B cell (primary cell): ENCODE results near the gene BRSK2. TPM values are rescaled to one million over a fixed set of nuclear protein-coding genes. Genes with fewer than 3 reads are reported as not detected.

ENCODE experiments used
- ATAC-seq: fragments of 200-7000 bp; cut with Tn5 transposase; one replicate; pipeline ENCODE4 v1.10.0; 2021; ENCODE audit warnings: low read depth, mild to moderate bottlenecking, moderate number of reproducible peaks, moderate library complexity
- CTCF ChIA-PET: fragments of 350-600 bp; sonication (Branson Sonifier 250); formaldehyde crosslinking; loops from one replicate; lab custom pipeline; 2021; ENCODE audit warnings: antibody characterized with exemption, inconsistent platforms; lab: Charles Lee
- POLR2A ChIA-PET: fragments of 350-600 bp; sonication (Branson Sonifier 250); formaldehyde crosslinking; loops from one replicate; lab custom pipeline; 2021; ENCODE audit warnings: antibody characterized with exemption; lab: Charles Lee
- DNase-seq: peaks from one replicate; pipeline ENCODE4 v3.0.0; 2013
- H2AFZ ChIP-seq: 2 replicates; pipeline ENCODE4 v1.6.1; 2012; ENCODE audit warnings: mild to moderate bottlenecking, low read depth, low read length; ENCODE audit not compliant: insufficient read depth, poor library complexity, severe bottlenecking
- H3K27ac ChIP-seq, 2 donors: 1 replicate in 1 of 2; 2 replicates in 1 of 2; pipeline ENCODE4 v1.5.1; 2012 to 2013; ENCODE audit warnings: low read length in 2 of 2, mild to moderate bottlenecking in 2 of 2, moderate library complexity in 1 of 2
- H3K27me3 ChIP-seq, 4 experiments: fragments of 200-600 bp in 1 of 4; sonication (generic) in 1 of 4; replicated peaks in 1 of 4; 1 replicate in 2 of 4; 2 replicates in 2 of 4; pipeline versions ENCODE4 v1.6.1 to v1.7.0; 2013 to 2016; ENCODE audit warnings: low read length in 3 of 4, mild to moderate bottlenecking in 2 of 4, mixed read lengths in 1 of 4, moderate library complexity in 1 of 4; ENCODE audit not compliant: insufficient read depth in 4 of 4, control insufficient read depth in 3 of 4; ENCODE audit errors: control extremely low read depth in 1 of 4
- H3K36me3 ChIP-seq, 2 experiments: replicated peaks in 1 of 2; 1 replicate in 1 of 2; 2 replicates in 1 of 2; pipeline versions ENCODE4 v1.6.1 to v1.7.1; 2013; ENCODE audit warnings: low read length in 1 of 2; ENCODE audit not compliant: insufficient read depth in 2 of 2, control insufficient read depth in 1 of 2; ENCODE audit errors: control extremely low read depth in 1 of 2, extremely low read depth in 1 of 2
- H3K4me1 ChIP-seq, 2 donors: fragments of 200-600 bp in 1 of 2; sonication (generic) in 1 of 2; 1 replicate in 1 of 2; 2 replicates in 1 of 2; pipeline versions ENCODE4 v1.5.1 to v1.6.1; 2013 to 2017; ENCODE audit warnings: low read length in 2 of 2; ENCODE audit not compliant: control insufficient read depth in 2 of 2, insufficient read depth in 2 of 2
- H3K4me2 ChIP-seq: replicated peaks from 2 replicates; pipeline ENCODE3; 2012; ENCODE audit warnings: mild to moderate bottlenecking, low read depth, low read length; ENCODE audit not compliant: poor library complexity, severe bottlenecking
- H3K4me3 ChIP-seq, 5 experiments: fragments of 200-600 bp in 1 of 5; sonication (generic) in 1 of 5; 1 replicate in 3 of 5; 2 replicates in 2 of 5; pipeline versions ENCODE4 v1.5.1 to v1.7.0; 2011 to 2016; ENCODE audit warnings: low read length in 4 of 5, mild to moderate bottlenecking in 4 of 5, low read depth in 2 of 5, control low read depth in 1 of 5, moderate library complexity in 1 of 5; ENCODE audit not compliant: insufficient read depth in 1 of 5; ENCODE audit errors: control extremely low read depth in 1 of 5, extremely low read depth in 1 of 5
- H3K79me2 ChIP-seq: fragments of 200-600 bp; sonication (generic); one replicate; pipeline ENCODE4 v1.6.0; 2016; ENCODE audit warnings: low read length; ENCODE audit not compliant: control insufficient read depth, insufficient read depth
- H3K9ac ChIP-seq: fragments of 200-600 bp; sonication (generic); 2 replicates; pipeline ENCODE4 v1.6.1; 2017; ENCODE audit warnings: mild to moderate bottlenecking, low read length, moderate library complexity
- H3K9me3 ChIP-seq, 3 donors: one replicate each; pipeline versions ENCODE4 v1.6.1 to v1.7.1; 2013; ENCODE audit warnings: low read length in 2 of 3; ENCODE audit not compliant: control insufficient read depth in 2 of 3, insufficient read depth in 1 of 3; ENCODE audit errors: control extremely low read depth in 1 of 3
- H4K20me1 ChIP-seq: 2 replicates; pipeline ENCODE4 v1.6.0; 2012; ENCODE audit warnings: mild to moderate bottlenecking, low read length; ENCODE audit not compliant: insufficient read depth, control insufficient read depth, poor library complexity, severe bottlenecking
- H3K27ac Mint-ChIP-seq: one replicate; pipeline ENCODE4 v1.8.0; 2021; ENCODE audit warnings: mixed read lengths
- H3K27me3 Mint-ChIP-seq: one replicate; pipeline ENCODE4 v1.8.0; 2021; ENCODE audit warnings: mixed read lengths
- H3K4me1 Mint-ChIP-seq: one replicate; pipeline ENCODE4 v1.8.0; 2021; ENCODE audit warnings: mixed read lengths
- H3K4me3 Mint-ChIP-seq: one replicate; pipeline ENCODE4 v1.8.0; 2021; ENCODE audit warnings: mixed read lengths
- H3K9me3 Mint-ChIP-seq: one replicate; pipeline ENCODE4 v1.8.0; 2022; ENCODE audit warnings: mixed read lengths; ENCODE audit not compliant: insufficient read depth
- EZH2 ChIP-seq: IDR thresholded peaks from 2 replicates; pipeline ENCODE4 v1.6.1; 2012; ENCODE audit warnings: borderline replicate concordance, low read depth, mild to moderate bottlenecking, moderate library complexity, low read length; ENCODE audit not compliant: insufficient read depth, poor library complexity, severe bottlenecking
- WGBS: methylation state at CpG from one replicate; pipeline ENCODE4 v1.1.5; 2013; ENCODE audit warnings: missing lambda C conversion rate; ENCODE audit not compliant: insufficient coverage; 5-methylcytosine and 5-hydroxymethylcytosine counted together
- intact Hi-C: fragments of 100-400 bp; cut with micrococcal nuclease; formaldehyde crosslinking; loops from one replicate; pipeline ENCODE4 v1.10.0; 2022
- polyA plus RNA-seq: library from polyadenylated mRNA; depleted of rRNA; stranded (reverse); fragments of >200 nt; gene quantifications from 2 replicates; pipeline ENCODE4 v1.2.3, GENCODE V29; 2012
- total RNA-seq, 2 donors: library from RNA; stranded (reverse); fragments of 120-200 nt in 1 of 2; gene quantifications; 1 replicate in 1 of 2; 2 replicates in 1 of 2; pipeline versions ENCODE4 v1.2.3 to v1.2.4, GENCODE V29; 2013 to 2022
- TF ChIP-seq, protein P1 (sequence below): fragments of 200-600 bp; IDR thresholded peaks from one replicate; pipeline ENCODE4 v1.8.0; 2022; ENCODE audit warnings: antibody characterized with exemption, mild to moderate bottlenecking

The BRSK2 gene
- total and polyA plus RNA-seq, 2 donors (not counting 1 experiment from before 2014, with no cell fraction given): 0.51 to 0.79 TPM

DNA sequence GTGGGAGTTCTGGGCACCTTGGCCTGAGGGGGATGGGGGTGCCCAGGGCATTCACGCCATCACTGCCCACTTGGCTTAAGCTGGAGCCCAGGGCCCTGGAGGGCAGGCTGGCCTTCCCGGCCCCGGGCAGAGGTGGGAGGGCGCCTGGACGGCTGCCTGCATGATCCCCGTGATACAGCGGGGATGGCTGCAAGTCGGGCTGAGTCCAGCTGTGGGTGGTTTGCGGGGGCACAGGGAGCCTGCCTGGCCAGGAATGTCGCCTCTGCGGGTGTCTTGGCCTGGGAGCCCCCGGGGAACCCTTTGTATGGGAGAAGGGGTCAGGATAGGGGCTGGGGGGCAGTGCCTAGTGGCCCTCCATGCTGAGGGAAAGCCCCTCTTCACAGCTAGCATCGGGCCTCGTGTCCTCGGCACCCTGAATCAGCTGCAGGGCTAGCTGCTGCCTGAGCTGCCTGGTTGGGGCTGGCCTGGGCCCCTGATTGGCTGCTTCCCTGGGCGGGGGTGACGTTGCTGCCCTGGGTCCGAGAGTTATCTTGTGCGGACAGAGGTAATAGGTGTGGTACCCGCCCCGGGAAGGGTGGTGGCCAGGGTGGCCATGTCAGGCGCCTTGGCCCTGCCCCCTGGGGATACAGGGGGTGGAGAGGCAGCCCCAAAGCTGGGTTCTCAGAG, 8.3 kb downstream of the BRSK2 start:
- Mint-ChIP-seq H3K4me3 (no peak overlapping the region), H3K27me3 (peaks cover 7% of the 10 kb centered on the region), H3K4me1 (no peaks in the 10 kb centered on the region), H3K27ac (no peak overlapping the region), H3K9me3 (no peaks in the 10 kb centered on the region)
- ChIA-PET POLR2A (no interaction called here), CTCF (no interaction called here)
- Histone ChIP-seq H3K36me3 (no peaks in the 10 kb centered on the region), H3K79me2 (no peaks in the 10 kb centered on the region), H3K27ac (no peak overlapping the region), H3K9me3 (peaks cover 0 to 9% (median 0%) of the 10 kb centered on the region in 3 donors), H3K4me2 (no peak overlapping the region), H3K4me3 (no peak overlapping the region), H4K20me1 (no peaks in the 10 kb centered on the region), H2AFZ (no peak overlapping the region), H3K4me1 (no peaks in the 10 kb centered on the region), H3K27me3 (peaks cover 0 to 15% (median 7%) of the 10 kb centered on the region in 4 experiments), H3K9ac (no peak overlapping the region)
- intact Hi-C loops: no loop called here
- 87% methylated on average over 21 of the region's 22 CpGs for WGBS
- ATAC-seq (no peak), DNase-seq (no peak)
- TF ChIP-seq, protein P1, sequence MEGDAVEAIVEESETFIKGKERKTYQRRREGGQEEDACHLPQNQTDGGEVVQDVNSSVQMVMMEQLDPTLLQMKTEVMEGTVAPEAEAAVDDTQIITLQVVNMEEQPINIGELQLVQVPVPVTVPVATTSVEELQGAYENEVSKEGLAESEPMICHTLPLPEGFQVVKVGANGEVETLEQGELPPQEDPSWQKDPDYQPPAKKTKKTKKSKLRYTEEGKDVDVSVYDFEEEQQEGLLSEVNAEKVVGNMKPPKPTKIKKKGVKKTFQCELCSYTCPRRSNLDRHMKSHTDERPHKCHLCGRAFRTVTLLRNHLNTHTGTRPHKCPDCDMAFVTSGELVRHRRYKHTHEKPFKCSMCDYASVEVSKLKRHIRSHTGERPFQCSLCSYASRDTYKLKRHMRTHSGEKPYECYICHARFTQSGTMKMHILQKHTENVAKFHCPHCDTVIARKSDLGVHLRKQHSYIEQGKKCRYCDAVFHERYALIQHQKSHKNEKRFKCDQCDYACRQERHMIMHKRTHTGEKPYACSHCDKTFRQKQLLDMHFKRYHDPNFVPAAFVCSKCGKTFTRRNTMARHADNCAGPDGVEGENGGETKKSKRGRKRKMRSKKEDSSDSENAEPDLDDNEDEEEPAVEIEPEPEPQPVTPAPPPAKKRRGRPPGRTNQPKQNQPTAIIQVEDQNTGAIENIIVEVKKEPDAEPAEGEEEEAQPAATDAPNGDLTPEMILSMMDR: no peak
- TF ChIP-seq EZH2: no peak

DNA sequence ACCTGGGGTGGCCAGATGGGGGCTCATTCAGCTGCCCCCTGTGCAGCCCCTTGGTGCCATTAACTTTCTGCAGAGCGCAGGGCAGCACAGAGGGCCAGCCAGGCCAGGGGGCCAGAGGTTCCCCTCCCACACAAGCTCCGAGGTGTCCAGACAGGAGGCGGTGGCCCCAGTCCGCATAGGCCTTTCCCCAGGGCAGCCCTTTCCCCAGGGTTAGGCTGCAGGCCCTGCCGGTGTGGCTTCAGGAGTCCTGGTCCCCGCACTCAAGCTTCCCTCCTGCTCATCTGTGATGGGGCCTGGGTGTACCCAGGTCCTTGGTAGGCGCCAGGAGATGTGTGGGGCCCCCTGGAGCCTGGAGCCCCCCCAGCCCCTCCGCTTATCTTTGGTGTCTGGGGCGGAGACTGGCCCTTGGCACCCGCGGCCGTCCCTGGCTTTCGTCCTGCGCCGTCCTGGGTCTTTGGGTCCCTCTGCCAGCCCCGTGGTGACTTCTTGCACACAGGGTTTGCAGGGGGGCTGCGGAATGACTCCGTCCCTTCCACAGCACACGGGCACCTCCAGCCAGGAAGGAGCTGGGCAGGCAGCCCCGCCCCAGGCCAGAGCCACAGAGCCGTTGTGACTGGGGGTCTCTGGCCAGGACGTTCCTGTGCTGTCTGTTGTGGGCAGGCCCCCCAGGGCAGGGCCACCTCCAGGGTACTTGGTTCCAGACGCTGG, 8.9 kb downstream of the BRSK2 start:
- no peaks in the 10 kb centered on the region for H3K4me1 ChIP-seq
- no peaks in the 10 kb centered on the region for H3K36me3 ChIP-seq
- POLR2A ChIA-PET: no interaction called here
- no peaks in the 10 kb centered on the region for H4K20me1 ChIP-seq
- TF ChIP-seq EZH2: no peak
- TF ChIP-seq, protein P1: no peak
- H3K9ac ChIP-seq: no peak overlapping the region
- Mint-ChIP-seq H3K9me3 (no peaks in the 10 kb centered on the region), H3K27ac (no peak overlapping the region), H3K27me3 (no peaks in the 10 kb centered on the region), H3K4me3 (no peak overlapping the region), H3K4me1 (no peaks in the 10 kb centered on the region)
- CTCF ChIA-PET: no interaction called here
- no peak overlapping the region for H3K4me3 ChIP-seq
- H3K79me2 ChIP-seq: no peaks in the 10 kb centered on the region
- WGBS: 84% methylated on average over 23 of the region's 23 CpGs
- no peak overlapping the region for H2AFZ ChIP-seq
- peaks cover 0 to 11% (median 4%) of the 10 kb centered on the region in 4 experiments for H3K27me3 ChIP-seq
- no peak overlapping the region for H3K27ac ChIP-seq
- H3K4me2 ChIP-seq: no peak overlapping the region
- H3K9me3 ChIP-seq: peaks cover 0 to 9% (median 0%) of the 10 kb centered on the region in 3 donors
- ATAC-seq: no peak
- no peak for DNase-seq
- intact Hi-C loops: no loop called here
